Limb (tissue), 2 donors: Measurements from ENCODE around the gene DRD4.
A peak's percentile ranks its signal among the peaks of the same experiment; 100 is the strongest.

Experiments
- DNase-seq, 2 donors: peaks; one replicate each; pipeline ENCODE4 v3.0.0-alpha.2; 2016; ENCODE audit errors: extremely low spot score in 2 of 2

DRD4 gene

GRCh38 chr11:610146-610801 is 26.8 kb upstream of the DRD4 start:
- no peak for DNase-seq

DNA sequence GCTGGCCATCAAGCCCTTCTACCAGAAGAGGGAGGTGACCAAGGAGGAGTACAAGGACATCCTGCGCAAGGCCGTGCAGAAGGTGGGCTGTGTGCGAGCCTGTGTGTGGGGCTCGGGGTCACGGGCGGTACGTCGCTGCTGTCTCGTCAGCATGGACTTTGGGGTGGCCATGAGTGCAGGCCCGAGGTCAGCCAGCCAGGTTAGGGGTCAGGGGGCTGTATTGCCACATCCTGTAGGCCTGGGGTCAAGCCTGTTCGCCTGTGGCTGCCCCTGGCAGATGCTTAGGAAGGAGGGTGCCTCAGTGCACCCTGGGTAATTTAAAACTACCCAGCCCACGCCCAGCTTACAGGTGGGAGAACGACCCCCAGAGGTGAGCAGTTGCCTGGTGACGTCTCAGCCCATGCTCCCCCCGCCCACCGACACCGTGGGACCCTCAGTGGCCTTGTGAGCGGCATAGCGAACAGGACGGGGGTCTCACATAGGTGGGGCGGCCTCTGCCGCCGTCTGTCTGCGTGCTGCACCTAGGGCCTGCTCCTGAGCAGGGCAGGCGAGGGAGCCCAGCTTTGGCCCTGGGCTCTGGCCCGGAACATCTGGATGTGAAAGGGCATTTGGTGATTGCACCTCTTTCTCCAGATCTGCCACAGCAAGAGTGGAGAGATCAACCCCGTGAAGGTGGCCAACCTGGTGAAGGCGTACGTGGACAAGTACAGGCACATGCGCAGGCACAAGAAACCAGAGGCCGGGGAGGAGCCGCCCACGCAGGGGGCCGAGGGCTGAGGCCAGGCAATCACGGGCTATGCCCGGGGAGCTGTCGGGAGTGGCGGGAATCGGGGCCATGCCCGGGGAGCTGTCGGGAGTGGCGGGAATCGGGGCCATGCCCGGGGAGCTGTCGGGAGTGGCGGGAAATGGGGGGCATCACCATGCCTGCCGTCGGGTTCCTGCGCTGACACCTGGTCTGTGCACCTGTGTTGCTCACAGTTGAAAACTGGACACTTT is 25.8 kb upstream of the DRD4 start:
- no peak for DNase-seq

DNA sequence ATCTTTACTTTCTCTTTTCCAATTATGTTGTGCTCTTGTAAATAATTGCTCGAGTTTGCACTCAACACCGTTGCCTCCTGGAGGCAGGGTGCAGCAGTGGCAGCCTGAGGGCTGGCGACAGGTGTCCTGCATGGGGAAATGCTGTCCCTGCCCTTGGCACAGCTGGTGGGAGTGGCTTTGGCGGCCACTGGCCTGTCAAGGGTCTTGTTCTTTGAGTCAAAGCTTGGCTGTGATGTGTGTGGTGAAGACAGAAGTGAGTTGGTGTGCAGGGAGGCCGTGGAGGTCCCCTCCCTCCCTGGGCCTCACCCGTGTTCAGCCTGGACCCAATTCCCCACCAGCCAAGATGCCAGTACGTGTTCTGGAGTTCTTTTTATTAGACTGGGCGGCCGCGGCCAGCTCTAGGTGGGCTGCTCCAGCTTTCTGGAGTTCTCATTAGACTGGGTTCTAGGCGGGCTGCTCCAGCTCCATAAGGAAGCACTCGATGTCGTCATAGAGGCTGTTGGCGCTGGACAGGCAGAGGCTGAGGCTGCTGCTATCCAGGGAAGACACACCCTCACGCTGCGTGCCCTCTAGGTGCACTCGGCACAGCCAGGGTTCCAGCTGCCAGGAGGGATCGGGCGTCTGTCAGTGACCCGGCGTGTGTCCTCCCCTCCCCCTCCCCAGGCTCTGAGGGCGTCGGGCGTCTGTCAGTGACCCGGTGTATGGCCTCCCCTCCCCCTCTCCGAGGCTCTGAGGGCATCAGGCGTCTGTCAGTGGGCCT is 24.7 kb upstream of the DRD4 start:
- no peak for DNase-seq

DNA sequence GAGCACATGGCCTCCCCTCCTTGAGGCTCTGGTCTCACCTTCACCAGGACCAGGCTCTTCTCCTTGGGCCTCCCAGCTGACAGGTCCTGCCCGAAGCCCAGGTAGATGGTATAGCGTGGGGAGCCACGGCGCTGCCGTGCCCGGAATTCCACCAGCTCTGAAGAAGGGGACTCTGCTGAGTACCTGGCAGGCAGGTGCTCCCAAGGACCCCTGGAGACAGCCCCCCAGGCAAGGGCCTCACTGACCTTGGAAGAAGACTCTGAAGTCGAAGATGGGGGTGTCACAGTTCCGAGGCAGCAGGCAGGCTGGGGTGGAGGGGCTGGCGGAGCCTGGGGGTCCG is 24.1 kb upstream of the DRD4 start:
- DNase-seq, result no peak

- peak in 1 of 2 donors; percentile 68 for DNase-seq
Measured at GRCh38 chr11:613369-613968, 23.6 kb upstream of the DRD4 start.

GRCh38 chr11:614021-614622 is 22.9 kb upstream of the DRD4 start:
- DNase-seq, result no peak

GRCh38 chr11:614623-615503 is 22.2 kb upstream of the DRD4 start:
- DNase-seq, result no peak

DNA sequence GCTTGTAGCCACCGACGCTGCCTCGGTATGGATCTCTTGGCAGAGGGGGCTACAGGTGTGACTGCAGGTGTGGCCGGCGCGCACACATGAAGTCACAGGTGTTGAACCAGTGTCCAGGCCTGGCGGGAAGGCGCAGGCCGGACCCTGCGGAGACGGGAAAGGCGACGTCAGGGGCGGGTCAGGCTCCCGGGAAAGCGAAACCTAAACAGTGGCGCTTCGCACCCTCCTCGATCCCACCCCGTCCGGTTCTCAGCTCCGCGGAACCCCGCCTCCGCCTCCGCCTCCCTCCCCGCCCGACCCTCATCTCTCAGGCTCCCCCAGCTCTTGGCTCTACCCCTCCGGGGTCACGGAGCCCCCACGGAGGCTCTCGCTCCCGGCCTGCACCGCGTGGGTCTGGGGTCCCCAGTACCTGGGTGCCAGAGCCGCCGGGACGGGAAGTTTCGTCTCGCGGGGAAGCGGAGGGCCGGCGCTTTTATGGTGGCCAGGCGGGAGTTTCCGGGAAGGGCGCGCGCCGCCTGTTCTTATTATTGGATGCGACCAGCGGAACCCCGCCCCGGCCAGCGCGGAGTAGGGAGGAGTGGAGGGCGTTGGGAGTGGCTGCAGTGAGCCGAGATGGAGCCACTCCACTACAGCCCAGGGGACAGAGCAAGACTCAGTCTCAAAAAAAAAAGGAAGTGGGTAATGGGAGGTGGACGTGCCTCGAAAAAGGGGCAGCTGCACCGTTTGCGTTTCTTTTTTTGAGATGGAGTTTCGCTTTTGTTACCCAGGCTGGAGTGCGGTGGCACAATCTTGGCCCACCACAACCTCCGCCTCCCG is 21.4 kb upstream of the DRD4 start, which contains the start of gene IRF7:
Gene IRF7 (minus strand): TSS at position 447 of the 816 bp plus-strand sequence. CDS start 586 bp downstream, outside the sequence.
- peak; percentile 92 to 93 for DNase-seq

GRCh38 chr11:616320-617198 is 20.5 kb upstream of the DRD4 start:
- no peak for DNase-seq

DNA sequence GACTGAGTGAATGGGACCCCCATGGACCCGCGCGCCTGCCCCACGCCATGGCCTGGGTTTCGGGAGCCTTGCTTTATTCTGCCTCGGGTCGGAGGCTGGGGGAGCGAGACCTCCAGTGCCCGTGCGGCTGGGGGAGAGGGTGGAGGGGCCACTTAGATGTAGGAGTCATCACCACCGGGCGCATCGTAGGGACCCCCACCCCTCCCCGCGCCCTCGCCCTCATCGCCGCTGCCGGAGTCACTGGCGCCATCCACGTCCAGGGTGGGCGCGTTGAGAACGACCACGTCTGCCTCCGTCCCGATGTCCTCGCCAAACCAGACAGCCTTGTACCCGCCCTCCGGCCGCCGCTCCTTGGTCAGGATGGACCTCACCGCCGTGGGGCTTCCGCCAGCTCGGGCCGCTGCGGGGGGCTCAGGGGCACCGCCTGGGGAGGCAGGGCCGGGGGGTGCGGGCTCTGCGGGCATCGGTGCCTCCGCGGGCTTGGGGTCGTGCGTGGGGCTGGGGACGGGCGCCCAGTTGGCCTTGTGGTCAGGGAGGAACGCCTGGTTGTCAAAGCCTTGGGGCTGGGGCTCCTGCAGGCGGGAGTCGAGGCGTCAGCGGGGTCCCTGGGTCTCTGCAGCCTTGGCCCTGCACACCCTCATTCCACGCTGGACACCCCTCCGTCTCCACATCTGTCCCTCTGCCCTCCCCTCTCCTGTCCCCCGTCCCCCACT is 19.7 kb upstream of the DRD4 start:
- no peak for DNase-seq

- no peak for DNase-seq
Measured at GRCh38 chr11:617912-618682, 19.0 kb upstream of the DRD4 start.

GRCh38 chr11:618856-619627 is 18.0 kb upstream of the DRD4 start:
- no peak for DNase-seq

GRCh38 chr11:619628-620050 is 17.4 kb upstream of the DRD4 start:
- no peak for DNase-seq

DNA sequence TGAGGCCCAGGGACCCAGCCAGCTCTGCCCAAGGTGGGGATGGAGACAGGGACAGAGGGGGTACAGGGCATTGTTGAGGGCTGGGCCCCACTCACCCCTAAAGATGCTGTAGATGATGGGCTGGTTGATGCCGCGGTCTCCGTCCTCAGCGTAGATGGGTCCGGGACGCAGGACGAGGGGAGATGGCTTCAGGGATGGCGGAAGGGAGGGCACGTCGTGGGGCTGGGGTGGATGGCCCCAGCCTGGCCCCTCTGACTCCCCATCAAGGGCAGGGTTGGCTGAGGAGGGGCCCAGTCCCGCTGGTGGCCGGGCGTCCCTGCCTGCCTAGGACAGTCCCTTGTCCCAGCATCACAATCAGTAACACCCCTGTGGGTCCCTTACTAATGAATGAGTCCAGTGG is 16.9 kb upstream of the DRD4 start:
- no peak for DNase-seq

GRCh38 chr11:620935-621814 is 15.9 kb upstream of the DRD4 start:
- DNase-seq, result peak in 1 of 2 donors; percentile 28
